NCI-H69 (cell line): ENCODE measurements around the gene KCNH8.

Experiments
- DNase-seq: peaks from one replicate; lab custom pipeline; 2025; lab: John Stamatoyannopoulos, UW

Gene KCNH8

DNA sequence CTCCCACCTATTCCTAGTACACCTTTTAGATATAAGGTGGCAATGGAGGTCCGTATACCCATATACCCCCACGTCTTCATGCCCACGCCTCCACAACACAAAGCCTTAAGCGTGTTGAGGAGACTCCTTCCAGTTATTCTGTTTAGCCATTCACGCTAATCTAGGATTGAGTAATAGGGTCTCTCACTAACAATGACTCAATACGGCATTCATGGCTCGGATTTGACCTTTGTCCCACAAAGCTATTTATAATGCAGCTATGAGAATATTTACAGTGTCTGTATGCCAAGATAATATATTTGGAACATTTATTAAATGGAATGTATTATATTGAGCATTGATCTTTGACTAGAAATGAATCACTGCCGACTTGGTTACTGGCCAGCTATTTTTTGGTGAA lies 215.8 kb downstream of the KCNH8 start:
- no peak for DNase-seq

- DNase-seq: no peak
Observed at GRCh38 chr3:19365471-19365870, 217.2 kb downstream of the KCNH8 start.

GRCh38 chr3:19384868-19385267 lies 236.6 kb downstream of the KCNH8 start:
- DNase-seq: no peak

DNA sequence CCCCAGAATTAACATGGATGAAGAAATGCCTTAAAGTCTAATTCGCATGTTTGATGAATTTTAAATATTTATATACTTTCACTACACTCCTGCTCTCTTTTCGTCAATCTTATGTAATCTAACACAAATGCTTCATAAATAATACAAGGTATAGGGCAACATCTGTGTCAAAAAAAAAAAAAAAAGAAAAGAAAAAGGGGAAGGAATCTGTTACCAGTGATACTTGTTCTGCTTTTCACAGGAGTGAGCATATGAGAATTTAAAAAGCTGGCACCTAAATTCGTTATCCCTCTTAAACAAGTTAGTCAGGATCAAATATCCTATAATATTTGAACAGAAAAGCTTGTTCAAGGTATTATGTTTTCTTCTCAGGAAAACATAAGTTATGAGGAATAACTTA lies 243.8 kb downstream of the KCNH8 start:
- DNase-seq: no peak

DNA sequence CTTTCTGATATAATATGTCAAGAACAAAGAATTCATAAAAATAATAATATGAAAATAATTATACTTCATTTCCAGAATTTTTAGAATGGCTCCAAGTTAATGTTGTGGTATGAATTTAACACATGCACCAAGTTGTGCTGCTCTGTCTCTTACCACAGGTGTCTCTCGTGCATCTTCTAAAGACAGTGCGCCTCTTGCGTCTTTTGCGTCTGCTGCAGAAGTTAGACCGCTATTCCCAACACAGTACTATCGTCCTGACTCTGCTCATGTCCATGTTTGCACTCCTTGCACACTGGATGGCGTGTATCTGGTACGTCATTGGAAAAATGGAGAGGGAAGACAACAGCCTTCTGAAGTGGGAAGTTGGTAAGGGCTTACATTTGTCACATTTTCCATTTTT lies 246.6 kb downstream of the KCNH8 start:
- DNase-seq: no peak

DNA sequence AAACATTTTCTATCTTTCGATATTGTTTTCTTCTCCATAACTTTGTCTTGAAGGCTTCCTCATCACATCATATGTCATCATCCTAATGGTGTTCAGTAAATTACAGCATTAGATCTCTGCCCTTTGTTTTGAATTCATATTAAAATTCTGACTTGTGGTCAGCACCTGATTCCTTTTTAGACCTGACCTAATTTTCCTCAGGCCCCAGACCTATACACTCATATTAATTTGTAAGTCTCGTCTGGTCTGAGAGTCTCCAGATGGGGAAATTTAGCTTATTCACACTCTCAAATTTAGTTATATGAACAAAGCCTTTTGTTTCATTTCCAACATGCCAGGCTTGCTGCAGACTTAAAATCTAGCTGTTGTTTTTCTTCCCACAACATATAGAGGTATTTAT lies 248.4 kb downstream of the KCNH8 start:
- no peak for DNase-seq

DNA sequence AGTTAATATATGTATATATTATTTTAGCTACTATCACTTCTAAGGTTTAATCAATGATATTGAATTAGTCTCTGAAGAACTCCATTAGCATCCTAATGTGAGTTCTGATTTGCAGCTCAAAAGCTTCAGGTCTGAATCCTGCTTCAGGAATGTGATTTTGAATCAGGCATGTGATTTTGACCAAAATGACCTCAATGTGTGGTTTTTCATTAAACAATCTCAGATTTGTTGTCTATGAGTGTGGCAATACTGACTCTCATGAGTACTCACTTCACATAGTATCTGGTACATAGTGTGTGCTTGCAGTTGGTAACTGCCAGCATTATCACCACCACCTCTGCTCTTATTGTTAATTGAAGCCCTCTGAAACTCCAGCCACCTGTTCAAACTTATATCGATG lies 251.0 kb downstream of the KCNH8 start:
- DNase-seq: no peak

DNA sequence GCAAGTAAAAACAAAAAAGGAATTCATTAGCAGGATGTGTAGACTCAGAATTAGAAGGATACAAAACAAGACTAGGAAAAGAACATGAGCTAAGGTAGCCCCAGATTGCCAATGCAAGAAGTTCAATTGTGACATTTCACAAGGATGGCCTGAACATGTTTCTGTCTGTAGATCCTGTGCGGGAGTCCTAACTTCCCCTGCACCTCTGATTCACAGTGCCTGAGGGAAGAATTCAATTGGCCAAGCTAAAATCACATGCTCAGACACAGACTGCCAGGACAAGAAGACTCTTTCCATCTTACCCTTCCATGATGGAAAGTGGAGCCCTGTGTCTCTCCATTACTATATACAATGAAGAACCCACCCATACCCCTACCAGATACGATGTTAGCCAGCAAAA lies 251.5 kb downstream of the KCNH8 start:
- DNase-seq: no peak

DNA sequence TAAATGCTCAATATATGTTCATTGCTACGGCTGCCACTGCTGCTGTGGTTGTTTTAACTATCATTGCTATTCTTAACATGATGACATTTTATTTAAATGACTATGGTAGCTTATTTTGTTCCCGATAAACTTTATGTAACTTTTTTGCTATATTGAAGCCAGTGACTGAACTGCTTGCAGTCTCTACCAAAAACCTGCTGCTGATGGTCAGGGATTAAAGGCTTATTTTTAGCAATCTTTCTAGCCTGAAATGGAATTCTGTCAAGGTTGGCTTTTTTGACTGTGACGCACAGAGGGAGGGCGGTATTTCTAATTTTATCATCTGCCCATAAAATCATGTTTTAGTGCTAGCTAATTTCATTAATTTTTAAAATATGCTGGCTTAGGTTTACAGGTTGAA lies 271.8 kb downstream of the KCNH8 start:
- DNase-seq: no peak

GRCh38 chr3:19425825-19426224 lies 277.5 kb downstream of the KCNH8 start:
- DNase-seq: no peak

GRCh38 chr3:19427422-19428149 lies 279.3 kb downstream of the KCNH8 start:
- DNase-seq: no peak

DNA sequence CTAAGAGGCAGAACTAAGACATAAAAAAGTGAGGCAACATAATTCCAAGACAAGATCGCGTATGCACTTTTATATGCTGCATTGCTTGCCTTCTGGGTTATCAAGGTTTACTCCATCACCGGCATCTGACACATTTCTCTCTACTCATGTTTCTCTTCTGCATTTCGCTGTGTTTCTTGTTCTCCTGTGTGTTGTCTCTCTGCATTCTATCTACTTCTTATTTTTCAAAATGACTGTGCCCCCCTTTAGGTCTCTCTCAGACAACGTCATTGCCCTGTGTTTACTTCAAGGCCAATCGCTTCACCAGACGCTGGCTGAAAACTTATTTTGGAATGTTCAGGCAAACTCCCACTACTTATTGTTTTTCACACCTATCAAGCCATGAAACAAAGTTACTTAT lies 280.4 kb downstream of the KCNH8 start:
- DNase-seq: no peak

DNA sequence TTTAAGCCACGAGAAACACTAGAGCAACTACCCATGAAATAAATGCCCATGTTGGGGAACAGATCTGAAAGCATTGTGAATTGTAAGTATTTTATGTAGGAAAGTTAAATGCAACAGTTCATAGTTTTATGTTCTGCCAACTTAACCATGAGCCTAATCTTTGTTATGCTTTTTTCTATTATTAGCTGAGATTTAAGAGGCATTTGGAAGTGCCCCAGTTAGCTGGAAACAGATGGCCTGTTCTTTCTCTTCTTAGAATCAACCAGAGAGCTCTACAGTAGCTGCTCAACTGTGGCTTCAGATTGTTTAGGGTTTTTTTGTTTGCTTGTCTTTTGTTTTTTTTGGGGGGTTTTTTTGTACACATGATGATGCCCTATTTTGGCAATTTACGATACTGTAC lies 284.4 kb downstream of the KCNH8 start:
- DNase-seq: no peak

DNA sequence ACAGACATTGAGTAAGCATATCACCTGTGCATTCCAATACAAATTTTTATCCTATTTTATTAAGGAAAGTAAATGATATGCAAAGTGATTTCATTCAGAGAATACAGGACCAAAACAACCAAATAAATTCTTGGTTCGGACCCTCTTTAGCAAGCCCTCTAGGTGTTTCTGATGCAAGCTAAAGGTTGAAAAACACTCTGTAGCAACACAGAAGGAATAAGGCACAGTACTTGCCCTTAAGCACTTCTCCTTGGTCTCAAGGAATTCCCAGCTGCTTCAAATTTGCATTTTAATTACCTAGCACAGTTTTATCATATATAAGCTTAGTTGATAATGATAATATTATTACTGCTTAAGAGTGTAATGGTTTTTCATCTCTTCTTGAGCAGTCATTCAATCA lies 288.4 kb downstream of the KCNH8 start:
- no peak for DNase-seq

GRCh38 chr3:19439944-19440343 lies 291.6 kb downstream of the KCNH8 start:
- no peak for DNase-seq

DNA sequence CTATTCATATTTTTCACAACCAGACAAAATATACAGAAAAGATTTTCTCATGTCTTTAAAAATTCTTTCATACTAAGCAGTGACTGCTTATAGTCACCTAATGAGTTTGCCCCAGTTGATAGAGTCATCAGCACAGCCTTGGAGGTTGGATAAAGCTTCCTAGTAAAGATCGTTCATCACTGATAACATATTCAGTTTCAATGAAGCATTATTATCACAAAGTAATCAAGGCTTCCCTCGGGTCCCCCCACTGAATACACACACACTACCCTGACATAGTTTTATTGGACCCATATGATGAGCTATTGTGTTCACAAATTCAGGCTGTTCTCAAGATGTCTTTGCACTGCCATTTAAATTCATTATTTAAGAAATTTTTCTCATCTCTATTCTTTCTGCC lies 297.8 kb downstream of the KCNH8 start:
- peak; percentile 9 for DNase-seq

GRCh38 chr3:19446687-19447086 lies 298.4 kb downstream of the KCNH8 start:
- DNase-seq: no peak

DNA sequence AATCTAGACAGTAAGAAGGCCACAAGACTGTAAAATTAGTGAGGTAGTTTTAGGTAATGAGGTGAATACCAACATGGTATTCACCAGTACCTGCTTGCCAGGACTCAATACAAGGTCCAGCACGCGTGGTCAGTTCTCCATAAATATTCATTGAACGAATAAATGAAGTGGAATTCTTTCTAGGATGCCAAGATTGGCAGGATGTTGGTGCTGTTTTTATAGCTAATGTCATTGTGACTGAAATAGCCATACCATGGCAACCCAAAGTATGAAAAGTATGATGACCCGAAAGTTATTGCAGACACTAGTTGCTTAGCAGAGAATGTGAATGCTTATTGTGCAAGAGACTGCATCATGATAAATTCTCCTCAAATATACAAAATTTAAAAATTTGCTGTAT lies 307.2 kb downstream of the KCNH8 start:
- DNase-seq: no peak

GRCh38 chr3:19456738-19457137 lies 308.4 kb downstream of the KCNH8 start:
- DNase-seq: no peak

DNA sequence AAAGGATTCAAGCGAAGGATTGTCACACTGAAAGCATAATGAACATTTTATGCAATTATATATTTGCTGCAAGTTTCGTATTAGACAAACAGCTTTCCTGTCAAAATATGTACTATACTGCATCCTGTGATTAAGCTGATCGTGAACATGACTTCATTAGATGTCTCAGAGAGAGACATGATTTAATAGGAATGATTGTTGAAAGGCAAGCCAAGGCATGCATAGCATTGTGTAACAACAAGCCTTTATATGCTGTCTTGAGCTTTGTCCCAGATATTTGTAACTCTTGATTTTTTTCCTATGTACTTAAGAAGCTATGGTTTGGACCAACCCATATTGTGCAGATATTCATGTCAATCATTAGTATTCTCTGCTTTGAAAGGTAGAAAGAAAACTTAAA lies 309.1 kb downstream of the KCNH8 start:
- peak; percentile 8 for DNase-seq

DNA sequence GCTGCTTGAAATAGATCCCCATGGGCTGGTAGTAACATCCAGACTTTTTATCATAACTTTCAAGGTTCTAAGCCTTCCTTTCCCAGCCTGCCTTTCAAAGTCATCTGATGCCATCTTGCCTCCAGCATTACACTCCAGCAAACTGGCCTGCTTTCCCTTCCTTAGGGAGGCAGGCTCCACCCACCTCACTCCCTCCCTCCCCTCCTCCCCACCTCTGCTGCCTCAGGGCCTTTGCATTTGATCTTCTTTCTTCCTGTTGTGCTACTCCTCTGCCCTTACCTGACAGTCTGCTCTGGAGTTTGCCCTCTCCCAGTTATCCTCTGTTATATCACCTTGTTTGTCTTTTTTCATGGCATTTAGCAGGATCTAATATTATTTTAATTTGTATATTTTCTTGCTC lies 319.5 kb downstream of the KCNH8 start:
- DNase-seq: peak; percentile 16

DNA sequence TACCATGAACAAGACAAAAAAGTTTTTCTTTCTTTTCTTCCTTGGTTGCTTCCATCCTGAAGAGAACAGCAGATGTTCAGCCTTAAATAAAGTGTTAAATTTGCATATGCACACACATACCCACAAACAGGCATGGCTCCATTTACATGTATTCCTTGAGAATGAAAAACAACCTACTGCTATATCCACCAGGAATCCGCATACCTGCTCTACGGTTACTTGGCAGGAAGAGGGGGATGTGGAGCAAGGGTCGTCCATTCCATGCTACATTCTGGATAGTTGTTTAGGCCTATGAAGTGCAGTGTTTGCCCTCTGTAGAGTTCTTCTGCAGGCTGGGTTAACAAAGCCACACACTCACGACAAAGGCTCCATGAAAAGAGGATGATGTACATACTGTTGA lies 322.8 kb downstream of the KCNH8 start:
- no peak for DNase-seq

- DNase-seq: peak; percentile 78
Observed at GRCh38 chr3:19473971-19474580, 325.8 kb downstream of the KCNH8 start.

DNA sequence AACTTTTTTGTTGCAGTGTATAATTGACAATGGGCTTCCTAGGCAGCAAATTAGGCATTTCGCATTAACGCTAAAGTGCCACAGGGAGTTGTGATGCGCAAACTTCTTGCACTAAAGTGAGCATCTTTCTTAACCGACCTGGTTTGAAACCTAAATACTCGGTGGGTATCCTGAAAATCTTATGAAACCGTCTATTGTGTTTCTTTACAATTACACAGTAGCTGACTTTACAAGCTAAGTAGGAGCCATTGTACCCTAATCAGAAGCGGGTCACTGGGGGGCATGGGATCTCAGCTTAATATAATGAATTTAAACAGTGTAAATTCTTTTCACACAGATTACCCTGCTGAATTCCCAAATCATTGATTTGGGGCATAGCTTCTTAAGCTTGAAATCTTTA lies 328.0 kb downstream of the KCNH8 start:
- DNase-seq: no peak
